HepG2 (cell line): ENCODE data around the gene TRAF4. TPM values are rescaled to one million over a fixed set of nuclear protein-coding genes. Genes with fewer than 3 reads are reported as not detected.

Experiments
- ARNTL ChIP-seq: sonication (generic); formaldehyde crosslinking; IDR thresholded peaks from 2 replicates; pipeline ENCODE4 v1.4.0; 2020; ENCODE audit warnings: mild to moderate bottlenecking, missing genetic modification reagents
- ATF1 ChIP-seq: IDR thresholded peaks from 2 replicates; pipeline ENCODE4 v1.6.1; 2016; ENCODE audit warnings: mild to moderate bottlenecking, control low read depth
- ATF7-NPFF ChIP-seq: sonication (generic); formaldehyde crosslinking; IDR thresholded peaks from 2 replicates; pipeline ENCODE4 v1.8.1; 2023; ENCODE audit warnings: mild to moderate bottlenecking, low read depth, missing genetic modification reagents, moderate library complexity
- EEA1 ChIP-seq: sonication (generic); formaldehyde crosslinking; IDR thresholded peaks from 2 replicates; pipeline ENCODE4 v1.5.1; 2020; ENCODE audit warnings: mild to moderate bottlenecking, missing genetic modification reagents, borderline replicate concordance
- FOXP4 ChIP-seq: sonication (generic); formaldehyde crosslinking; IDR thresholded peaks from 2 replicates; pipeline ENCODE4 v1.4.0; 2020; ENCODE audit warnings: missing genetic modification reagents
- GABPB1 ChIP-seq: IDR thresholded peaks from 2 replicates; pipeline ENCODE4 v1.6.1; 2016; ENCODE audit warnings: mild to moderate bottlenecking, missing genetic modification reagents, moderate library complexity, missing compliant biosample characterization
- GRHL1 ChIP-seq: sonication (generic); formaldehyde crosslinking; conservative IDR thresholded peaks from 2 replicates; pipeline ENCODE4 v1.8.0; 2022; ENCODE audit warnings: missing genetic modification reagents
- HMGXB3 ChIP-seq: sonication (generic); formaldehyde crosslinking; IDR thresholded peaks from 2 replicates; pipeline ENCODE4 v1.4.0; 2020; ENCODE audit warnings: missing genetic modification reagents, borderline replicate concordance
- HNRNPLL ChIP-seq: fragments of 200-400 bp; formaldehyde crosslinking; IDR thresholded peaks from 2 replicates; pipeline ENCODE4 v1.6.1; 2017; ENCODE audit warnings: mild to moderate bottlenecking, low read depth, low read length; ENCODE audit not compliant: poor library complexity, severe bottlenecking
- NBN ChIP-seq: fragments of 450-650 bp; conservative IDR thresholded peaks from 2 replicates; pipeline ENCODE4 v1.6.1; 2017
- NFE2 ChIP-seq: sonication (generic); formaldehyde crosslinking; IDR thresholded peaks from 2 replicates; pipeline ENCODE4 v1.4.0; 2020; ENCODE audit warnings: missing genetic modification reagents
- SOX13 ChIP-seq, 3 experiments: fragments of 450-650 bp in 1 of 3; sonication (generic) in 1 of 3; formaldehyde crosslinking in 1 of 3; IDR thresholded peaks in 2 of 3; conservative IDR thresholded peaks in 1 of 3; 2 replicates each; pipeline versions ENCODE4 v1.5.0 to v1.6.1; 2016 to 2020; ENCODE audit warnings: antibody characterized with exemption in 1 of 3, mild to moderate bottlenecking in 1 of 3, missing compliant biosample characterization in 1 of 3, missing genetic modification reagents in 1 of 3, moderate library complexity in 1 of 3
- U2AF2 ChIP-seq: fragments of 200-400 bp; formaldehyde crosslinking; IDR thresholded peaks from 2 replicates; pipeline ENCODE4 v1.6.1; 2017; ENCODE audit warnings: low read depth, mild to moderate bottlenecking, low read length
- ZNF260 ChIP-seq: sonication (generic); formaldehyde crosslinking; IDR thresholded peaks from 2 replicates; pipeline ENCODE4 v1.4.0; 2020; ENCODE audit warnings: missing genetic modification reagents, low read depth, mild to moderate bottlenecking, borderline replicate concordance
- ZNF3 ChIP-seq: IDR thresholded peaks from 2 replicates; pipeline ENCODE4 v1.7.0; 2017; ENCODE audit warnings: inconsistent platforms
- ZNF34 ChIP-seq: sonication (generic); formaldehyde crosslinking; IDR thresholded peaks from 2 replicates; pipeline ENCODE4 v1.4.0; 2020; ENCODE audit warnings: mild to moderate bottlenecking, missing genetic modification reagents, borderline replicate concordance
- ZNF879 ChIP-seq: sonication (generic); formaldehyde crosslinking; IDR thresholded peaks from 2 replicates; pipeline ENCODE4 v1.8.1; 2023; ENCODE audit warnings: missing genetic modification reagents
- polyA plus RNA-seq, 8 experiments: library from polyadenylated mRNA; depleted of rRNA in 3 of 8; stranded (reverse) in 7 of 8; unstranded in 1 of 8; fragments of >200 nt; fragmentation: Illumina TruSeq in 4 of 8; extraction: Trizol in 4 of 8; gene quantifications; 2 replicates each; pipeline versions ENCODE4 v1.2.1 to v1.2.3, GENCODE V29; 2011 to 2016; ENCODE audit warnings: low read depth in 4 of 8, missing spikeins in 1 of 8, mixed read lengths in 1 of 8; ENCODE audit not compliant: insufficient read depth in 1 of 8
- total RNA-seq, 5 experiments: library from RNA; depleted of rRNA; stranded (reverse); fragments of >200 nt; fragmentation: Illumina TruSeq; extraction: Trizol; gene quantifications; 2 replicates each; pipeline ENCODE4 v1.2.3, GENCODE V29; 2016; ENCODE audit warnings: low read depth in 1 of 5

Gene TRAF4
- total and polyA plus RNA-seq, 2 of the 13 experiments (the other 11 are each of a cell fraction or from before 2014, with no cell fraction given) = 86.0 to 89.9 TPM

- TF ChIP-seq GRHL1 (CRISPR knock-in tag) (no peak), ZNF34 (peak; percentile 99), FOXP4 (CRISPR knock-in tag) (peak; percentile 47; the same call in 1 of the 2 replicates), GABPB1 (CRISPR knock-in tag) (peak; percentile 67), NBN (no peak), EEA1 (CRISPR knock-in tag) (no peak), ZNF260 (no peak), SOX13 (IDR thresholded peaks at IDR 0.05) (no peak), SOX13 (CRISPR knock-in tag; conservative IDR thresholded peaks at IDR 0.05 in 1 of 2, IDR thresholded peaks at IDR 0.05 in 1 of 2) (peak in 1 of 2 experiments; percentile 4; a peak in 1 of 4 replicates), ATF7-NPFF (no peak; the same call in none of the 2 replicates), ZNF879 (CRISPR knock-in tag) (no peak), HMGXB3 (CRISPR knock-in tag) (no peak), ZNF3 (CRISPR knock-in tag) (no peak), U2AF2 (no peak), ATF1 (CRISPR knock-in tag) (no peak), ARNTL (CRISPR knock-in tag) (peak; percentile 17), NFE2 (CRISPR knock-in tag) (no peak), HNRNPLL (peak; percentile 46)
These were observed 17.0 kb upstream of the TRAF4 start (continued) for GRCh38 chr17:28726627-28727491.
